ENCODE data around the gene PCYT1B. TPM values are rescaled to one million over a fixed set of nuclear protein-coding genes. Genes with fewer than 3 reads are reported as not detected.

The PCYT1B gene
- total and polyA plus RNA-seq, 2 experiments from 2014 or later, result 5.8 to 14.6 TPM

GRCh38 chrX:24643116-24643515, 4.0 kb downstream of the PCYT1B start:
- Mint-ChIP-seq H3K27ac (no peak overlapping the region), H3K36me3 (ENCODE audit: low read depth) (peaks cover 18% of the 10 kb centered on the region), H3K27me3 (ENCODE audit: insufficient read depth, low read depth, poor library complexity) (peaks cover 3% of the 10 kb centered on the region), H3K4me3 (no peak overlapping the region), H3K4me1 (peaks cover 23% of the 10 kb centered on the region), H3K9me3 (no peaks in the 10 kb centered on the region)
- no peak for DNase-seq (ENCODE audit: low spot score)
- TF ChIP-seq, protein P1, sequence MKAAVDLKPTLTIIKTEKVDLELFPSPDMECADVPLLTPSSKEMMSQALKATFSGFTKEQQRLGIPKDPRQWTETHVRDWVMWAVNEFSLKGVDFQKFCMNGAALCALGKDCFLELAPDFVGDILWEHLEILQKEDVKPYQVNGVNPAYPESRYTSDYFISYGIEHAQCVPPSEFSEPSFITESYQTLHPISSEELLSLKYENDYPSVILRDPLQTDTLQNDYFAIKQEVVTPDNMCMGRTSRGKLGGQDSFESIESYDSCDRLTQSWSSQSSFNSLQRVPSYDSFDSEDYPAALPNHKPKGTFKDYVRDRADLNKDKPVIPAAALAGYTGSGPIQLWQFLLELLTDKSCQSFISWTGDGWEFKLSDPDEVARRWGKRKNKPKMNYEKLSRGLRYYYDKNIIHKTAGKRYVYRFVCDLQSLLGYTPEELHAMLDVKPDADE (IDR thresholded peaks at IDR 0.05), result no peak
- TF ChIP-seq EZH2 (IDR thresholded peaks at IDR 0.05; ENCODE audit: low read depth, unreplicated experiment) (no peak), EZH2phosphoT487 (IDR thresholded peaks at IDR 0.05; ENCODE audit: unreplicated experiment) (no peak), NANOG (IDR thresholded peaks at IDR 0.05; ENCODE audit: borderline replicate concordance) (no peak), ZNF331 (CRISPR knock-in tag; IDR thresholded peaks at IDR 0.05; ENCODE audit: low read depth) (no peak), ZNF114 (CRISPR knock-in tag; IDR thresholded peaks at IDR 0.05) (no peak), CREB1 (CRISPR knock-in tag; IDR thresholded peaks at IDR 0.05; ENCODE audit: low read depth) (no peak), CTCF (conservative IDR thresholded peaks at IDR 0.05; ENCODE audit: low read depth in 2 of 2) (no peak), ZNF462 (CRISPR knock-in tag; IDR thresholded peaks at IDR 0.05) (no peak), POLR2AphosphoS5 (IDR thresholded peaks at IDR 0.05; ENCODE audit: low read depth) (no peak), STAT1 (IDR thresholded peaks at IDR 0.05; ENCODE audit: unreplicated experiment) (no peak)
- TF ChIP-seq, protein P2, sequence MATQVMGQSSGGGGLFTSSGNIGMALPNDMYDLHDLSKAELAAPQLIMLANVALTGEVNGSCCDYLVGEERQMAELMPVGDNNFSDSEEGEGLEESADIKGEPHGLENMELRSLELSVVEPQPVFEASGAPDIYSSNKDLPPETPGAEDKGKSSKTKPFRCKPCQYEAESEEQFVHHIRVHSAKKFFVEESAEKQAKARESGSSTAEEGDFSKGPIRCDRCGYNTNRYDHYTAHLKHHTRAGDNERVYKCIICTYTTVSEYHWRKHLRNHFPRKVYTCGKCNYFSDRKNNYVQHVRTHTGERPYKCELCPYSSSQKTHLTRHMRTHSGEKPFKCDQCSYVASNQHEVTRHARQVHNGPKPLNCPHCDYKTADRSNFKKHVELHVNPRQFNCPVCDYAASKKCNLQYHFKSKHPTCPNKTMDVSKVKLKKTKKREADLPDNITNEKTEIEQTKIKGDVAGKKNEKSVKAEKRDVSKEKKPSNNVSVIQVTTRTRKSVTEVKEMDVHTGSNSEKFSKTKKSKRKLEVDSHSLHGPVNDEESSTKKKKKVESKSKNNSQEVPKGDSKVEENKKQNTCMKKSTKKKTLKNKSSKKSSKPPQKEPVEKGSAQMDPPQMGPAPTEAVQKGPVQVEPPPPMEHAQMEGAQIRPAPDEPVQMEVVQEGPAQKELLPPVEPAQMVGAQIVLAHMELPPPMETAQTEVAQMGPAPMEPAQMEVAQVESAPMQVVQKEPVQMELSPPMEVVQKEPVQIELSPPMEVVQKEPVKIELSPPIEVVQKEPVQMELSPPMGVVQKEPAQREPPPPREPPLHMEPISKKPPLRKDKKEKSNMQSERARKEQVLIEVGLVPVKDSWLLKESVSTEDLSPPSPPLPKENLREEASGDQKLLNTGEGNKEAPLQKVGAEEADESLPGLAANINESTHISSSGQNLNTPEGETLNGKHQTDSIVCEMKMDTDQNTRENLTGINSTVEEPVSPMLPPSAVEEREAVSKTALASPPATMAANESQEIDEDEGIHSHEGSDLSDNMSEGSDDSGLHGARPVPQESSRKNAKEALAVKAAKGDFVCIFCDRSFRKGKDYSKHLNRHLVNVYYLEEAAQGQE (IDR thresholded peaks at IDR 0.05; ENCODE audit: unreplicated experiment), result no peak
- Histone ChIP-seq H3K4me3 (no peak overlapping the region), H3K36me3 (ENCODE audit: insufficient read depth) (no peaks in the 10 kb centered on the region), H4K20me1 (replicated peaks; ENCODE audit: insufficient read depth) (no peaks in the 10 kb centered on the region), H3K4me1 (ENCODE audit: insufficient read depth) (no peaks in the 10 kb centered on the region; the same call in 1 of the 2 replicates), H3K9me2 (ENCODE audit: insufficient read depth) (no peaks in the 10 kb centered on the region), H3K4me2 (no peak overlapping the region), H3K79me2 (replicated peaks; ENCODE audit: insufficient read depth) (peaks cover 45% of the 10 kb centered on the region), H3K27ac (ENCODE audit: low read depth) (no peak overlapping the region), H2AFZ (no peak overlapping the region), H3F3A (replicated peaks; ENCODE audit: low read depth) (no peaks in the 10 kb centered on the region), H3K27me3 (ENCODE audit: insufficient read depth) (no peaks in the 10 kb centered on the region)
- ATAC-seq, result no peak

Measured in GM23338 (cell line).